ENCODE measurements around the gene EFCAB7.
"Not testable (repeated sequence)": the region's sequence is repeated elsewhere in the genome, so short reads cannot be mapped to it uniquely, and the experiment has no call there.

The EFCAB7 gene

GRCh38 chr1:63559357-63559756 lies 36.0 kb downstream of the EFCAB7 start:
- H3K4me3 ChIP-seq (ENCODE audit: low read depth, low read length) = no peak overlapping the region
- DNase-seq (ENCODE audit: low read depth) = no peak
- TF ChIP-seq CTCF (IDR thresholded peaks at IDR 0.05; ENCODE audit: low read depth, low read length, missing control alignments) = no peak
- in situ Hi-C loops (cut with HindIII; ENCODE audit: low sequenced_read_pairs) = no loop called here

DNA sequence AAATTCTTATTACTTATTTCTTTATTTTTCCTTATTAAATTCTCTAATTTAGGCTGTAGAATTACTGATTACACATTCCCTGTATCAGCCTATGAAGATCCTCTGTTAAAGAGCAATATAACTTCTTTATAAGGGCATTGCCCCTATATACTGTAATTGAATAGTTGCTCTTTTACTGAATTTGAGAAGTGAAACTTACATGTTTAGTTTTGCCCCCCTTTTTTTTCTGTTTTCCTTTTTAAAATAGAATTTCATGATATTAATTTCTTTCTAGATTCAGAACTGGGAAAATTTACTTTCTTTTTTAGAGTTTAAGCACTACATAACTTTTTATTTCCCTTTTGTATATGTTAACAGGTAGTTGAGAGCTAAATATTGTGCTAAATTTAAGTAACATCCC lies 40.4 kb downstream of the EFCAB7 start:
- in situ Hi-C loops (cut with HindIII; ENCODE audit: low sequenced_read_pairs) = no loop called here
- H3K4me3 ChIP-seq (ENCODE audit: low read depth, low read length) = no peak overlapping the region
- TF ChIP-seq CTCF (IDR thresholded peaks at IDR 0.05; ENCODE audit: low read depth, low read length, missing control alignments) = no peak
- no peak for DNase-seq (ENCODE audit: low read depth)

- in situ Hi-C loops (cut with HindIII; ENCODE audit: low sequenced_read_pairs) = no loop called here
- DNase-seq (ENCODE audit: low read depth) = no peak
- H3K4me3 ChIP-seq (ENCODE audit: low read depth, low read length) = no peak overlapping the region
- no peak for TF ChIP-seq CTCF (IDR thresholded peaks at IDR 0.05; ENCODE audit: low read depth, low read length, missing control alignments)
Measured at GRCh38 chr1:63569068-63569467, 45.7 kb downstream of the EFCAB7 start.

- in situ Hi-C loops (cut with HindIII; ENCODE audit: low sequenced_read_pairs) = no loop called here
- H3K4me3 ChIP-seq (ENCODE audit: low read depth, low read length) = no peak overlapping the region
- no peak for DNase-seq (ENCODE audit: low read depth)
- TF ChIP-seq CTCF (IDR thresholded peaks at IDR 0.05; ENCODE audit: low read depth, low read length, missing control alignments) = no peak
Measured at GRCh38 chr1:63569640-63570316, 46.5 kb downstream of the EFCAB7 start.

- in situ Hi-C loops (cut with HindIII; ENCODE audit: low sequenced_read_pairs); H3K4me3 ChIP-seq (ENCODE audit: low read depth, low read length); DNase-seq (ENCODE audit: low read depth): not testable (repeated sequence)
Measured at GRCh38 chr1:63572686-63573085, 49.4 kb downstream of the EFCAB7 start.

- in situ Hi-C loops (cut with HindIII; ENCODE audit: low sequenced_read_pairs); H3K4me3 ChIP-seq (ENCODE audit: low read depth, low read length); DNase-seq (ENCODE audit: low read depth): not testable (repeated sequence)
Measured at GRCh38 chr1:63574203-63574796, 51.0 kb downstream of the EFCAB7 start.

DNA sequence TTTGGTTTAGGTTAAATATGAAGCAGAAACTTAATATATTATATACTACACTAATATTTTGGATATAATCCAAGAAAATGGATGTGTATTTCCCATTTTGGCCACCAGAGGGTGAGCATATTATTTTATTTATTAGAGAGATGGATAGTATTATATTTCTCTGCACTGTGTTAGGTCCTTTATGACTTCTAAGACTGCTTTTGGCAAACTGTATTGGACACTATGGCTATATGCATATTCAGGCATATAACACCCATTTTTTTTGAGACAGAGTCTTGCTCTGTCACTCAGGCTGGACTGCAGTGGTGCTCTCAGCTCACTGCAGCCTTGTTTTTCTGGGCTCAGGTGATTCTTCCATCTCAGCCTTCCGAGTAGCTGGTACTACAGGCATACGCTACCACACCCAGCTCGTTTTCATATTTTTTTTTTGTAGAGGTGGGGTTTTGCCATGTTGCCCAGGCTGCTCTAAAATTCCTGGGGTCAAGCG lies 52.1 kb downstream of the EFCAB7 start:
- DNase-seq (ENCODE audit: low read depth) = no peak
- TF ChIP-seq CTCF (IDR thresholded peaks at IDR 0.05; ENCODE audit: low read depth, low read length, missing control alignments) = peak; percentile 38
- in situ Hi-C loops (cut with HindIII; ENCODE audit: low sequenced_read_pairs) = no loop called here

DNA sequence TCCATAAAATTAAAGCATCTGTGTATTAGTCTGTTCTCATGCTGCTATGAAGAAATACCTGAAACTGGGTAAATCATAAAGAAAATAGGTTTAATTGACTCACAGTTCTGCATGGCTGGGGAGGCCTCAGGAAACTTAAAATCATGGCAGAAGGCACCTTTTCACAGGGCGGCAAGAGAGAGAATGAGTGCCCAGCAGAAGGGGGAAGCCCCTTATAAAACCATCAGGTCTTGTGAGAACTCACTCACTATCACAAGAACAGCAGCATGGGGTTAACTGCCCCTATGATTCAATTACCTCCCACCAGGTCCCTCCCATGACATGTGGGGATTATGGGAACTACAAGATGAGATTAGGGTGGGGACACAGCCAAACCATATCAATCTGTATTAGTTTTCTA lies 63.0 kb downstream of the EFCAB7 start:
- DNase-seq (ENCODE audit: low read depth); H3K4me3 ChIP-seq (ENCODE audit: low read depth, low read length); in situ Hi-C loops (cut with HindIII; ENCODE audit: low sequenced_read_pairs): not testable (repeated sequence)

More for the DNA sequence above, 52.1 kb downstream of the EFCAB7 start:
- H3K4me3 ChIP-seq (ENCODE audit: low read depth, low read length) = no peak overlapping the region
